Dedifferentiated amniotic fluid mesenchymal stem cell (primary cell): ENCODE data around the gene SLC22A12.
A peak's percentile ranks its signal among the peaks of the same experiment; 100 is the strongest.
"Not testable (repeated sequence)": the region's sequence is repeated elsewhere in the genome, so short reads cannot be mapped to it uniquely, and the experiment has no call there.

Source experiments
- DNase-seq: peaks from one replicate; pipeline ENCODE4 v3.0.0-alpha.2; 2016; ENCODE audit errors: extremely low spot score

Gene SLC22A12

GRCh38 chr11:64590763-64591221, at the start of gene SLC22A12:
SLC22A12 (plus strand) TSS chr11:64591220; CDS start chr11:64591557, 337 bp downstream.
- DNase-seq: no peak

DNA sequence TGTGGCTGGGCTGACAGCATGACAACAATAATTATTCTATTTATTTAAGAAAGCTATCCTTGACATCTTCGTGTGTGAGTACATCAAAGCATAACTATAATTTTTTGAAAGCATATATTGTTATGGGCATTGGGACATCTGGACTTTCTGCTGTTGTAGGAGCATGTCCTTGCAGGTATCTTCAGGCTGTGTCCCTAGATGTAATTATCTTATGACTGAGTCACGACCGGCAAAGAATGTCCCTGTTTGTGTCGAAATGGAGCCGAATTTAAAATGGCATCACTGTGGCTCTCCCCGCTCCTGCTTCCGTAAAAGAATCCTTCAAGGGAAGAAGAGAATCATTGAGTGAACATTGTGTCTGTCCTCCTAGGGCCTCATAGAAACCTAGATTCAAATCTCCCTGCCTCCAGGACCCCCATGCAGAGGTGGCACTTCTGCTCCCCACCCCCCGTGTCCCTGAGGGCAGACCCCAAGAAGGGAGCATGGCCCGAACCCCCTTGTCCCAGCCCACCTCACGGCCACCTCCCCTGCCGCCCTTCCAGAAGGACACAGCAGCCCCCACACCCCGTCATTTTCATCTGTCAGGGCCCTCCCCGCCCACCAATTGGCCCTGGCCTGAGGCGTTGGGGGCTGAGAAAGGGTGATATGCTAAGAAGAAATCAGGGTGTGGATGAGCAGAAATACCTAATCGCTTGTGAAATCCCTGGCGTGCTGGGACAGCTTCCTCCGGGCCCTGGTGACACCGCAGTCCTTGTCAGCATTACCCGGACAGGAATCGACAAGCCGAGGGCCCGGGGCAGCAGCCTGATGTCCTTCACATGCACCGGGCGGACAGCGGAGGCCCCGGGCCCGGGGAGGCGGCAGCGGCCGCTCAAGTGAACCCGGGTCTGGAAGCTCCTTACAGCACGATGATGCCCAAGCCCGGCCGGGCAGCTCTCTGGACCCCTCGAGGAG, 48.6 kb upstream of the SLC22A12 start:
- DNase-seq: no peak

DNA sequence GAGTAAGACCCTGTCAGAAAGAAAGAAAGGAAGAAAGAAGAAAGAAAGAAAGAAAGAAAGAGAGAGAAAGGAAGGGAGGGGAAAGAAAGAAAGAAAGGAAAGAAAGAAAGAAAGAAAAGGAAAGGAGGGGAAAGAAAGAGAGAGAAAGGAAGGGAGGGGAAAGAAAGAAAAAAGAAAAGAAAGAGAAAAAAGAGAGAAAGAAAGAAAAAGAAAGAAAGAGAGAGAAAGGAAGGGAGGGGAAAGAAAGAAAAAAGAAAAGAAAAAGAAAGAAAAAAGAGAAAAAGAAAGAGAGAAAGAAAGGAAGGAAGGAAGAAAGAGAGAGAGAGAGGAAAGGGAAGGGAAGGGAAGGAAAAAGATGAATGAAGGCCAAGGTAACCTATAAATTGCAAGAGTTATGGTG, 47.2 kb upstream of the SLC22A12 start:
- DNase-seq: no peak

DNA sequence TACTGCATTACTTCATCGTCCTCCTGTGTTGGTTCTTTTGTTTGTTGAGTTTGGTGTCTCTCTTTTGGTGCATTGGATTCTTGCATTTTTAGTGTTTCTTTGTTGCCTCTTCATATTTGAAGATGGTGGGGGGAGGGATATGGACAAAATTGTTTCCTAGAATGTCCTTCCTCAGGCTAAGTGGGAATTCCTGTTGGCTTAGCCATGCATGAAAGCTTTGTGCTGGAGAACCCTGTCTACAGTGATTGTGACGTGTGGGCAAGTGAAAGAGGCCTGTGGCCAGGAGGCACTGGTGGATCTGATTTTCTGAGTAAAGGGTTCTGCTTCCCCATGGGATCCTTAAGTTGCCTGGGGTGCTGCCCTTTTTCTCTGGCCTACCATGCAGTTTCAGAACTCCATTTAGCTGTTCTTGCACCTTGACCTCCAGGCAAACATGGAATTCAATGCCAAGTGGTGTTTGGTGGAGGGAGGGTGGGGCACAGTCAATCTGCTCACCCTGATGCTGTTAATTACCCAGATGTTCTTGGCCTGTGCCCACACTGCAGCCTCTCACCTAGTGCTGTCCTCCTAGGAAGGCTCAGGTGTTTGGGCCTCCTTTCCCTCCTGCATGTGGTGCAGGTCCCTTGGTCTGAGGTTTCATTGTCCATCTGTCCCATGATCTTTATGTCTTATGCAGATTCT, 46.3 kb upstream of the SLC22A12 start:
- DNase-seq: no peak

- DNase-seq: no peak
These were observed 45.4 kb upstream of the SLC22A12 start for GRCh38 chr11:64545619-64546018.

GRCh38 chr11:64546176-64546575, 44.8 kb upstream of the SLC22A12 start:
- no peak for DNase-seq

- DNase-seq: no peak
These were observed 44.4 kb upstream of the SLC22A12 start for GRCh38 chr11:64546600-64546999.

- DNase-seq: no peak
These were observed 41.1 kb upstream of the SLC22A12 start for GRCh38 chr11:64549969-64550368.

- peak; percentile 44 for DNase-seq
These were observed 37.3 kb upstream of the SLC22A12 start for GRCh38 chr11:64553554-64554201.

GRCh38 chr11:64556044-64556720, 34.8 kb upstream of the SLC22A12 start:
- no peak for DNase-seq

GRCh38 chr11:64556721-64557250, 34.2 kb upstream of the SLC22A12 start:
- DNase-seq: no peak

DNA sequence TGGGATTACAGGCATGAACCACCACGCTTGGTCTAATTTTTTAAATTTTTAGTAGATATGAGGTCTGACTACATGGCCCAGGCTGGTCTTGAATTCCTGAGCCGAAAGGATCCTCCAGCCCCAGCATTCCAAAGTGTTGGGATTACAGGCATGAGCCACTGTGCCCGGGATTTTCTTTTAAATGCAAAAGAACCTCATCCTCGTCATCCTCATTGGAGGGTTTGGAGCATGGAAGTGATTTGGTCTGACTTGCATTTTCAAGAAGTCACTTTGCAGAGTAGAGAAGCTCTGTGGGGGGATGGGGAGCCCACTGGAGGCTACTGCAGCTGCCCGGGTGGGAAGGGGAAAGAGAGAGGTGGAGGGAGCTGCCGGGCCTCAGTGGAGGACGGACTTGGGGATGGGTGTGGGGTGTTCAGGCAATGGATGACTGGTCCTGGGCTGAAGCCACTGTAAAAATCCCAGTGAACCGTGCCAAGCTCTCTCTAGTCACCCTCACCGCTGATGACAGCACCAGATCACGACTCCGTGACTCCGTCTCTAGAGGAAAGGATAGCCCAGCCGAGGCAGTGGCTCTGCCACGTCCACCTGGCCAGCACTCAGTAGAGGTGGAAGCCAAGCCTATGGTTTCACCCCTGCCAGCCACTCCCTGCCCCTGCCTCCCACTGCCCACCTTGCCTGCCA, 32.8 kb upstream of the SLC22A12 start:
- no peak for DNase-seq

DNA sequence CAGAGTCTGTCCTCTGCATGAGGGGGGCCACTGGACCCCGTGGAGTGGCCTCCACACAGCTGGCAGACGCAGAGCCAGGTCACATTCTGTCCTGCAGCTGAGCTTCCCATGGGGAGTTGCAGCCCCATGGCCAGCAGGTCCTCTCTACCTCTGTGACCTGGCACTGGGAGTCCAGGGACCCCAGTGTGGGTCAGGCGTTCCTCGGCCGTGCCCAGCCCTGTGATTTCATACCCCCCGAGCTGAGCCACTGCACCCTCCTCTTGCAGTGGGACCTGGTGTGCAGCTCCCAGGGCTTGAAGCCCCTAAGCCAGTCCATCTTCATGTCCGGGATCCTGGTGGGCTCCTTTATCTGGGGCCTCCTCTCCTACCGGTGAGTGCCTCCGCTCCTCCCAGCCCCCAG, 32.2 kb upstream of the SLC22A12 start:
- no peak for DNase-seq

DNA sequence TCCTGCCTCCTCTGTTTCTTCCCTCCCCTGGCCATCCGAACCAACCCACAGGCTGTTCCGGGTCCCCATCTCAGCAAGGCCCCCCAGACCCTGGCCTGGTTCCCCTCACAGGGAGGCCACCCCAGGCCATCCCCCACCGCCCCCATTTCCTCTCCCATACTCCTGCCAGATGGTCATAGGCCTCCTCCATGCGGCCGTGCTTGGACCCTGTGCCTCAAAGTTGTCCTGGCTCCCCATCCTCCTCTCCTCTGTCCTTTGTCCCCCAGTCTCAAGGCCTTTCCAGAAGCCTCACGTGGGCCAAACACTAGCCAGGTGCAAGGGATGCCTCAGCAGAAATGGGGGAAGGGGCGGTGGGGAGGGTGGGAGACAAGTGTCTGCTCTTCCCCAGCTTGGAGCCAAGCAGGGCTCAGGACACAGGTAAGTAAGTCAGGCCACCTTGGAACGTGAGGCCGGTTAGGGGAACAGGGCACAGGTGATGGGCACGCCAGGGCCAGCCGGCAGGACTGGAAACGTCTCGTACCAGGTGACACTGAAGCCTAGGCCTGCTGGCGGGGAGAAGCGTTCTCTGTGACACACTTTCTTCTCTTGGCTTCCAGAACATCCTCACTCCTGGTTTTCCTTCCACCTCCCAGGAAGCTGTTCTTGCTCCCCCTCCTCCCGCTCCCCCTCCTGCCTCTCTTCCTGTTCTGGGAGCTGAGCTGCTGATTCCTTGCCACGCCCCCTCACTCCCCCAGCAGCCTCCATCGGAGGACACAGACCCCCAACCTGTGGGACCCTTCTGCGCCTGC, 31.5 kb upstream of the SLC22A12 start:
- DNase-seq: no peak

- no peak for DNase-seq
These were observed 30.8 kb upstream of the SLC22A12 start for GRCh38 chr11:64560139-64560771.

- no peak for DNase-seq
These were observed 30.1 kb upstream of the SLC22A12 start for GRCh38 chr11:64560941-64561340.

- not testable (repeated sequence) for DNase-seq
These were observed 29.6 kb upstream of the SLC22A12 start for GRCh38 chr11:64561429-64561828.

GRCh38 chr11:64561984-64562722, 28.9 kb upstream of the SLC22A12 start:
- DNase-seq: no peak
